ENCODE data around the gene SHISAL2A.

SHISAL2A gene

DNA sequence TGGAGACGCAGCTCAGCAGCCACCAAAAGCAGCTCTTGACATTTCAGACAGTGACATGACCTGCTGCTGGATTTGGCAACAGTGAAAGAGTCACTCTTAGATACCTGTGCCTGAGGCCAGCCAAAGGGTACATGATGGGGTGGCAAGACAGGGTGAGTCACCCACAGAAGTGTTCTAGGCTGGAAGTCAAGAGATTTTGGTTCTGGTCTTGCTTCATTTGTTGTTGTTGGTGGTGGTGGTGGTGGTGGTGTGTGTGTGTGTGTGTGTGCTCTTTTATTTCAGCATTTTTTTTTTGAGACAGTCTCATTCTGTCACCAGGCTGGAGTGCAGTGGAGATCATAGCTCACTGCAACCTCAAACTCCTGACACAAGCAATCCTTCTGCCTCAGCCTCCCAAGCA, 25.8 kb downstream of the SHISAL2A start:
- Histone ChIP-seq H3K4me3 (ENCODE audit: low read length) (no peak overlapping the region), H3K36me3 (ENCODE audit: control insufficient read depth, low read length) (no peaks in the 10 kb centered on the region), H3K9me2 (replicated peaks; ENCODE audit: control insufficient read depth, low read length) (no peaks in the 10 kb centered on the region), H3K79me2 (ENCODE audit: control insufficient read depth, low read length) (no peaks in the 10 kb centered on the region), H3K27ac (ENCODE audit: low read depth, low read length) (no peak overlapping the region), H3K9me3 (ENCODE audit: control insufficient read depth, insufficient read depth, low read length) (no peaks in the 10 kb centered on the region), H3K27me3 (ENCODE audit: control insufficient read depth, low read length) (no peaks in the 10 kb centered on the region), H3K4me2 (ENCODE audit: low read length) (no peak overlapping the region), H3K4me1 (ENCODE audit: control insufficient read depth, low read length) (no peaks in the 10 kb centered on the region), H4K20me1 (ENCODE audit: control insufficient read depth, insufficient read depth, low read depth, low read length) (no peaks in the 10 kb centered on the region), H3F3A (ENCODE audit: control insufficient read depth, insufficient read depth) (no peaks in the 10 kb centered on the region)
- no peak for TF ChIP-seq EZH2phosphoT487 (IDR thresholded peaks at IDR 0.05; ENCODE audit: borderline replicate concordance, low read length)
- no peak for TF ChIP-seq CTCF (IDR thresholded peaks at IDR 0.05; ENCODE audit: low read depth, low read length, poor library complexity, severe bottlenecking)

DNA sequence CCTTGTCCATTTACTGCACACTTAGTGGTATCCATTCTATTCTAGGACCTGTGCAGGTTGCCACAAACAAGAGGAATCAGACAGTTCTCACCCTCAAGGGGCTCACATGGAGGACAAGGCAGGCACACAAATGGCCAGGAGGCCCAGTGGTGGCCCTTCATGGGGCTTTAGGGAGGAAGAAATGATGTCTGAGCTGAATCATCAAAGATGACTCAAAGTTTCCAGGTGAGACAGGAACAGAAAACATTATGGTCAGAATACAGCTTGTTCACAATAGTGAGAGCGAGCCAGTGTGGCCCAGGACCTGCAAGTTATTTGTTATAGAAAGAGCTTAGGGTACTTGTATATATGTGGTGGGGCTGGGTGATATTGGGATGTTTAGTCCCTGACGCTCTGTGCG, 26.4 kb downstream of the SHISAL2A start:
- no peaks in the 10 kb centered on the region for H3K9me2 ChIP-seq (replicated peaks; ENCODE audit: control insufficient read depth, low read length)
- H3K4me1 ChIP-seq (ENCODE audit: control insufficient read depth, low read length) = no peaks in the 10 kb centered on the region
- H3K27ac ChIP-seq (ENCODE audit: low read depth, low read length) = no peak overlapping the region
- no peak overlapping the region for H3K4me2 ChIP-seq (ENCODE audit: low read length)
- H4K20me1 ChIP-seq (ENCODE audit: control insufficient read depth, insufficient read depth, low read depth, low read length) = no peaks in the 10 kb centered on the region
- H3K36me3 ChIP-seq (ENCODE audit: control insufficient read depth, low read length) = no peaks in the 10 kb centered on the region
- H3F3A ChIP-seq (ENCODE audit: control insufficient read depth, insufficient read depth) = no peaks in the 10 kb centered on the region
- H3K9me3 ChIP-seq (ENCODE audit: control insufficient read depth, insufficient read depth, low read length) = no peaks in the 10 kb centered on the region
- TF ChIP-seq EZH2phosphoT487 (IDR thresholded peaks at IDR 0.05; ENCODE audit: borderline replicate concordance, low read length) (no peak), CTCF (IDR thresholded peaks at IDR 0.05; ENCODE audit: low read depth, low read length, poor library complexity, severe bottlenecking) (no peak)
- no peak overlapping the region for H3K4me3 ChIP-seq (ENCODE audit: low read length)
- no peaks in the 10 kb centered on the region for H3K79me2 ChIP-seq (ENCODE audit: control insufficient read depth, low read length)
- H3K27me3 ChIP-seq (ENCODE audit: control insufficient read depth, low read length) = no peaks in the 10 kb centered on the region

DNA sequence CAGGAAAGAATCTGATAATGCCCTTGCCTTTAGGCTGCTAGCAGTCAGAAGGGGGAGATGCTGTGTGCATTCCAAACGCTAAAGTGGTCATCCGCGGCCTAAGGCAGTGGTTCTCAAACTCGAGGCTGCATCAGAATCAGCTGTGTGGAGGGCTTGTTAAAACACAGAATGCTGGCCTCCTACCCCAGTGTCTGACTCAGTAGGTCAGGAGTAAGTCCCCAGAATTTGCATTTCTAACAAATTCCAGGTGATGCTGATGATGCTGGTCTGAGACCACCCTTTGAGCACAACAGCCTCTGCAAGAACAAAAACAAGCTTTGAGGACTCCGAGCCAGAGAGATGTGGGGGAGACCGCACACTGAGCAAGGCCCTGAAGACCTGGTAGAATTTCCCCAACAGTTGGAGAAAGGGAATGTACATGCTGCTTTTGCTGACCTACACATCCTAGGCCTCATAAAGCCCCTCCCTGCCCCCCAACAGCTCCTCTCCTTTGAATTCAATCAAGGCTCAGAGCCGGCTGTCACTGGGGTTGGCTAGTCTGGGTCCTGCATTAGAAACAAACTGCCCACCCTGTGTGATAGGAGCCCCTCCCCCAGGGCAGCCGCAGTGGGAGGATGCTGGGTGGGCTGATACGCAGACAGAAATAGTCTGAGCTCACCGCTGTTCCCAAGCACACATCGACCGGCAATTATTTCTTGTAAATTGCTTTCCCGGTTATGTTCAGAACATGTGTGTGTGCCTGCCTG, 27.1 kb downstream of the SHISAL2A start:
- Histone ChIP-seq H3K4me3 (ENCODE audit: low read length) (no peak overlapping the region), H3K36me3 (ENCODE audit: control insufficient read depth, low read length) (no peaks in the 10 kb centered on the region), H3K4me1 (ENCODE audit: control insufficient read depth, low read length) (no peaks in the 10 kb centered on the region), H4K20me1 (ENCODE audit: control insufficient read depth, insufficient read depth, low read depth, low read length) (no peaks in the 10 kb centered on the region), H3K9me2 (replicated peaks; ENCODE audit: control insufficient read depth, low read length) (no peaks in the 10 kb centered on the region), H3K27me3 (ENCODE audit: control insufficient read depth, low read length) (no peaks in the 10 kb centered on the region), H3F3A (ENCODE audit: control insufficient read depth, insufficient read depth) (no peaks in the 10 kb centered on the region), H3K4me2 (ENCODE audit: low read length) (no peak overlapping the region), H3K27ac (ENCODE audit: low read depth, low read length) (no peak overlapping the region), H3K9me3 (ENCODE audit: control insufficient read depth, insufficient read depth, low read length) (no peaks in the 10 kb centered on the region), H3K79me2 (ENCODE audit: control insufficient read depth, low read length) (no peaks in the 10 kb centered on the region)
- no peak for TF ChIP-seq CTCF (IDR thresholded peaks at IDR 0.05; ENCODE audit: low read depth, low read length, poor library complexity, severe bottlenecking)

Measured in DOHH2 (cell line).